LNCAP (cell line): ENCODE results near the gene CX3CL1.

Source experiments
- CTCF ChIP-seq: fragments of 450-650 bp; IDR thresholded peaks from 2 replicates; pipeline ENCODE4 v1.5.1; 2017; ENCODE audit warnings: mild to moderate bottlenecking

CX3CL1 gene

GRCh38 chr16:57358527-57359095 is 13.7 kb upstream of the CX3CL1 start, which contains the start of gene CCL22:
Gene CCL22, plus strand, starts transcription at chr16:57358783. Its CDS starts 34 bp downstream, at chr16:57358817.
- no peak for TF ChIP-seq CTCF

- no peak for TF ChIP-seq CTCF
These were observed 11.9 kb upstream of the CX3CL1 start for GRCh38 chr16:57360321-57360935.

GRCh38 chr16:57361404-57361803 is 10.9 kb upstream of the CX3CL1 start:
- no peak for TF ChIP-seq CTCF

GRCh38 chr16:57364143-57364542 is 8.1 kb upstream of the CX3CL1 start:
- TF ChIP-seq CTCF = no peak

GRCh38 chr16:57366544-57367040 is 5.7 kb upstream of the CX3CL1 start:
- TF ChIP-seq CTCF = no peak

- TF ChIP-seq CTCF = no peak
These were observed 5.1 kb upstream of the CX3CL1 start for GRCh38 chr16:57367116-57367752.

- no peak for TF ChIP-seq CTCF
These were observed 557 bp upstream of the CX3CL1 start for GRCh38 chr16:57371494-57372371.
